AG09309 (cell line): ENCODE measurements around the gene VAV2.

Experiments used
- DNase-seq: peaks from one replicate; pipeline ENCODE4 v3.0.0-alpha.2; 2010; ENCODE audit warnings: low read depth
- H3K4me3 ChIP-seq: 2 replicates; pipeline ENCODE4 v1.5.1; 2011; ENCODE audit warnings: mild to moderate bottlenecking, low read depth, low read length, moderate library complexity; ENCODE audit not compliant: control insufficient read depth
- CTCF ChIP-seq: IDR thresholded peaks from 2 replicates; pipeline ENCODE4 v1.5.1; 2011; ENCODE audit warnings: mild to moderate bottlenecking, low read depth, low read length, inconsistent platforms; ENCODE audit not compliant: insufficient read depth, control insufficient read depth; ENCODE audit errors: missing control alignments

The VAV2 gene

GRCh38 chr9:133987446-133987788 is 4.7 kb downstream of the VAV2 start:
- DNase-seq: no peak
- H3K4me3 ChIP-seq: no peak overlapping the region
- TF ChIP-seq CTCF: no peak

GRCh38 chr9:133986774-133987445 is 5.2 kb downstream of the VAV2 start:
- no peak for TF ChIP-seq CTCF
- no peak for DNase-seq
- no peak overlapping the region for H3K4me3 ChIP-seq

GRCh38 chr9:133986061-133986460 is 6.1 kb downstream of the VAV2 start:
- DNase-seq: no peak
- no peak for TF ChIP-seq CTCF

GRCh38 chr9:133982971-133983720 is 9.0 kb downstream of the VAV2 start:
- no peak overlapping the region for H3K4me3 ChIP-seq
- TF ChIP-seq CTCF: no peak
- DNase-seq: no peak

More at GRCh38 chr9:133986061-133986460, 6.1 kb downstream of the VAV2 start:
- no peak overlapping the region for H3K4me3 ChIP-seq

GRCh38 chr9:133981958-133982681 is 10.0 kb downstream of the VAV2 start:
- no peak overlapping the region for H3K4me3 ChIP-seq
- TF ChIP-seq CTCF: no peak
- no peak for DNase-seq

- no peak overlapping the region for H3K4me3 ChIP-seq
- no peak for TF ChIP-seq CTCF
- no peak for DNase-seq
Measured at GRCh38 chr9:133981589-133981957, 10.6 kb downstream of the VAV2 start.
